Measurements from ENCODE around the gene CHAC2.
"Not testable (repeated sequence)": the region's sequence is repeated elsewhere in the genome, so short reads cannot be mapped to it uniquely, and the experiment has no call there.

The CHAC2 gene

DNA sequence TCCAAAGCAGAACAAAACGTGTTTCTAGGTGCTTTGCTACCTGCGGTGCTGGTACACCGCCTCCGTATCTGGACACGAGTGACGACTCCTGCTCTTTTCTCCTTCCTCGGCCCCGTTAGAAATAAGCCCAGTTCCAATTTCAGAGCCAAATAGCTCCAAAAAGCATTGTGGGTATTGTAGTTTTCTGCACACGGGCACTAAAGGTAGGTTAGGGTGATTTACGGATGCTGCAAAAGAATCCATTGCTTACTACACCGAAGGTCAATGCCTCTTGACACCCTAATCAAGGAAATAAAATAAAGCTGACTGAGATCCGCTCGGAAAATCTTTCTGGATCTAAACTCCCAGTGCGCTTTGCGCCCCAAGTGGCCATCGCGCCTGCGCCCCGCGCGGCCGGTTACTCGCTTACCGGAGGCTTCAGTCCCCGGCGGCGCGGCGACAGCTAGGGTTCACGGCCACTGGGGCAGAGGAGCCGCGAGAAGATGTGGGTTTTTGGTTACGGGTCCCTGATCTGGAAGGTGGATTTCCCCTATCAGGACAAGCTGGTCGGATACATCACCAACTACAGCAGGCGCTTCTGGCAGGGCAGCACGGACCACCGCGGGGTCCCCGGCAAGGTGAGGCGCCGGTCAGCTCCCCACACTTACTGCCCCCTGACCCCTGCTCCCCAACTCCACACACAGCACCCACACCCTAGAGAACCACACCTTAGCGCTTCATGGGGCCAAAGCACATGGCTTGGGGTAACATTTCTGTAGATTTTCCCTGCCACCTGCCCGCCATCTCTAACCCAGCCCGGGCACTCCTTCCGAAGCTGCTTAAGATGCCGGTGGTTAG is at the start of gene CHAC2:
Gene CHAC2 (plus strand): TSS at position 400 of the 837 bp plus-strand sequence. CDS start 83 bp downstream, at position 483.
- peak; percentile 66 to 83 (median 74) for DNase-seq (ENCODE audit: low read depth in 4 of 4, low spot score in 1 of 4)

DNA sequence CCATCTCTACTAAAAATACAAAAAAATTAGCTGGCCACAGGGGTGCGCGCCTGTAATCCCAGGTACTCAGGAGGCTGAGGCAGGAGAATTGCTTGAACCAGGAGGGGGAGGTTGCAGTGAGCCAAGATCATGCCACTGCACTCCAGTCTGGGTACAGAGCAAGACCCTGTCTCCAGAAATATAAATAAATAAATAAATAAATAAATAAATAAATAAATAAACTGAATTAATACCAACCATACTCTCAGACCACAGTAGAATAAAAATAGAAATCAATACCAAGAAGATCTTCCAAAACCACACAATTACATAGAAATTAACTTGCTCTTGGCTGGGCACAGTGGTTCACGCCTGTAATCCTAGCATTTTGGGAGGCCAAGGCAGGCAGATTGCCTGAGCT is 46.7 kb upstream of the CHAC2 start:
- not testable (repeated sequence) for DNase-seq (ENCODE audit: low read depth in 4 of 4, low spot score in 1 of 4)

DNA sequence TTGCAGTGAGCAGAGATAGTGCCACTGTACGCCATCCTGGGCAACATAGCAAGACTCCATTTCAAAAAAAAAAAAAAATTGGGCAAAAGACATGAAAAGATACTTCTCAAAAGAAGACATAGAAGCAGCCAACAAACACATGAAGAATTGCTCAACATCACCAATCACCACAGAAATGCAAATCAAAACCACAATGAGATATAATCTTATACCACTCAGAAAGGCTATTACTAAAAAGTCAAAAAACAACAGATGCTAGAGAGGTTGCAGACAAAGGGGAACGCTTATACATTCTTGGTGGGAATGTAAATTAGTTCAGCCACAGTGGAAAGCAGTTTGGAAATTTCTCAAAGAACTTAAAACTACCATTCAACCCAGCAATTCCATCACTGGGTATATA is 43.1 kb upstream of the CHAC2 start:
- no peak for DNase-seq (ENCODE audit: low read depth in 4 of 4, low spot score in 1 of 4)

DNA sequence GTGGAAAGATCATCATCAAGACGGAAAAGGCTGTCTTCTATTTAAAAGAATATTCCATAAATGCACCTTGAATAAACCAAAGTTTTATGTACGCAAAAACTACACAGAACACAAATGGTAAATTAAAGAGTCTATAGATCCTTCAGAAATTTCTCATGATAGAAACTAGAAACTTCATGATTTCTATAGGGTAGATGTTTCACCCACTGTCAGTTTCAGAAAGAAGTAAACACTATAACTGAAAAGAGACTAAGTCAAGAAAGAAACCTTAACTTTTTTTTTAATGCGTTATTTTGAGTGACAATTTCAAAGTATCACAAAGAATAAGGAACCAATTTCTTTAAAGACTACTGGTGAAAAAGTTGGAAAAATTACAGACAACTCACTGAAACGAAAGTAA is 41.9 kb upstream of the CHAC2 start:
- no peak for DNase-seq (ENCODE audit: low read depth in 4 of 4, low spot score in 1 of 4)

DNA sequence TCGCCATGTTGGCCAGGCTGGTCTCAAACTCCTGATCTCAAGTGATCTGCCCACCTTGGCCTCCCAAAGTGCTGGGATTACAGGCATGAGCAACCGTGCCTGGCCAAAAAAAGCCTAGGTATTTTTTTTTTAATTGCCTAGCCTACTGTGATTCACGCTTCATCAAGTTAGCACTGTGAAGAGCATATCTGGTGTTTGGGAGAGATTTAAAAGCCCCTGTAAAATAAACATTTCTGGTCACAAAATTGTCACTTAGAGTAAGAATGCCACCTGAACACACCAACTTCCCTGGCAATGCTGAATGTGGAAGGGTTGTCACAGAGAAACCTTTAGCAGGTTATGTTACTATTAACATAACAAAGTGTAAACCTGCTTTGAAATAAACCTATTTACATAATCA is 39.7 kb upstream of the CHAC2 start:
- DNase-seq (ENCODE audit: low read depth in 4 of 4, low spot score in 1 of 4), result no peak

DNA sequence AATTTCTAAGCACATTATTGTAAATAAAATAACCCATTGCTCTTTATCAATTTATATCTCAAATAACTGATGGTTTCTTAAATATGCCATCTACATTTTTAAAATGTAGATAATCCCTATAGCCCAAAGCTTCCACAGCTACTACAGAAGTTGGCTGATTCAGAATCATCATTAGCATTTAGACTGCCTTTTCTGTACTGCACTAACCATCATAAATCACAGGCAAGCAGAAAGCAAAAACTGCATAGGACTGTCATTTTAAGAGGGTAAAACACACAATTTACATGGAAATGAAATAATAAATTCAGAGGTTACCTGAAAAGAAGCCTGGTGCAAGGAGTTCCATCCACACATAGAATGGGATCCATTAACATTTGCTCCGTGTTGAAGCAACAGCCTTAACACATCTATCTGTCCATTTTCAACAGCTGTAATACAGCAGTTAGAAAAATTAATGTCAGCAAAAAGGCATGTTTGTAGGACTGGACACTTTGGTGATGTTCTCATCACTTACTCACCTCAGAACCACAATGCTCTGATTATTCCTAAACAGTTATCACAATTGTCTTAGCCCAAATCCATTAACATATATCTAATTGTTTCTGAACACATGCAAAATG is 38.4 kb upstream of the CHAC2 start:
- no peak for DNase-seq (ENCODE audit: low read depth in 4 of 4, low spot score in 1 of 4)

DNA sequence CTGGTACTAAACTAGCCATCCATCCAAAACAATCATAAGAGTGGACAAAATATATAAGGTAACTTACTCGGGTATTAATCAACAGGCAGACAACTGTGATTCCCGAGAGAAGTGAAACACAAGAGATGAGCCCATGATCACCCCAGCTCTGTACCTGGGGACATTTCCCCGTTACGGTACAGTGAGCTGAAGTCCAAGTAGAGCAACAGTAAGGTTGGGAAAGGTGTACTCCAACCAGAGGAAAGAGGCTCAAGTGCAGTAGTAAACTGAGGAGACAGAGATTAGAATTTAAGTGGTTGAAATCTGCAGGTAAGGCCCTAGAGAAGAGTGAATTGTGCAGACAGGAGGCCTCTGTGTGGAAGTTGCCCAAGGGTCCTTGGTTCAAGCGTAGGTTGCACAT is 30.5 kb upstream of the CHAC2 start:
- DNase-seq (ENCODE audit: low read depth in 4 of 4, low spot score in 1 of 4), result no peak

DNA sequence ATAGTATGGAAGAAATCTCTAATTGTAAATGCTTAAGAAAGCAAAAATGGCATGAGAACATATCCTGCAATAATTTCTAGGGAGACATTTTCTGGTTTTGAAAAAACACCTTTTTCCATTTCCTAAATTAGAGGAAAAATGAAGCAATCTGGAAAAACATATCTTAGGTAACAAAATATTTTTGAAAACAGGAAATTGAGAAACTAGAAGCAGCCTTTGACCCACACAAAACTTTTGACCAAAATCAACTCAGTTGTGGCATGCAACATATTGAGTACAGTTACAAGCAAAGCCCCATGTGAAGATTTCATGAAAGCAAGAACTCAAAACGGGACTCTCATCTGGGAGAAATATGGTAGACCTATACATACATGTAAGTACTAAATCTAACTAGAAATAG is 28.6 kb upstream of the CHAC2 start:
- DNase-seq (ENCODE audit: low read depth in 4 of 4, low spot score in 1 of 4), result no peak

DNA sequence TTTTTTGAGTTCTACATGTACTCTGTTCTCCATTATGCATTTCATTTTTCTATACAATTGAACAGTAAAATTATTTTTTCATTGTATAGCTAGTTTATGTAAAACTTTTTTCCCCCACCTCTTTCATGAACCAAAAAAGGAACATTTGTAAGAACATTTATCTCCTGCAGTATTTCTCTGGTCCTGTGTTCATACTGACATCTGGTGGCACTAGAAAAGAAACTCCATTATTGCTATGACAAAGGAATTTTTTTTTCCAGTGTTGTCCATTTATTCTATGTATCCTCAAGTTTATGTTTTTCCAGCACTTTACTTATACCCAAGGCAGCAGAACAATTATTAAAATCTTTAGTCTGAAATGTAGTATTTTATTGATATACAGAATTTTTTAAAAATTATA is 27.4 kb upstream of the CHAC2 start:
- DNase-seq (ENCODE audit: low read depth in 4 of 4, low spot score in 1 of 4), result no peak

DNA sequence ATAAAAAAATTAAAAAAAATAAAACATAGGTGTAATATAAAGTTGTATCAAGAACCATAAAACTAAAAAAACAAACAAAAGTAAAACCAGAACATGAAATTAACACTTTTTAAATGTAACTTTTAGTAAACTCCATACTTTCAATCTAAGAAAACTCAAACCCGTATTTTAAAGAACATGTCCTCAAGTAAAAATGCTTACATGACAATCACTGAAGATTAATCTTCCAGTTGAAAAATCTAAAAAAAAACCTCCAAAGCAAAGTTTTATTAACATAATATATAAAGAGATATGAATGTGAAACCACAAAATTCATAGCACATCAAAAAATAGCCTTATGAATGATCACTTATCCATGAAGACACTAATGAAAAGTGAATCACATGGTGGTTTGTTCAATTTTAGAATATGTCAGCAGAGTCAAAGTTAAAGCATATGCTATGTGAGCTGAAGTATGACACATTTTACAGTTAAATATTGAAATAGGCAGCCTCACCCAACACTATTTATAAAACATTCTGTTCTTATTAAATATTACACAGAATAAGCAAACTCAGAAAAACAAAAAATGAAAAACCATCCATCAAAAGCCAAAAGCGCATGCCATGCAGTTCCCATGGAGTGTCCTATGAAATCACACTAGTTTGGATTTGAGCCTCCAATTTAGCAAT is 23.1 kb upstream of the CHAC2 start:
- DNase-seq (ENCODE audit: low read depth in 4 of 4, low spot score in 1 of 4), result no peak

DNA sequence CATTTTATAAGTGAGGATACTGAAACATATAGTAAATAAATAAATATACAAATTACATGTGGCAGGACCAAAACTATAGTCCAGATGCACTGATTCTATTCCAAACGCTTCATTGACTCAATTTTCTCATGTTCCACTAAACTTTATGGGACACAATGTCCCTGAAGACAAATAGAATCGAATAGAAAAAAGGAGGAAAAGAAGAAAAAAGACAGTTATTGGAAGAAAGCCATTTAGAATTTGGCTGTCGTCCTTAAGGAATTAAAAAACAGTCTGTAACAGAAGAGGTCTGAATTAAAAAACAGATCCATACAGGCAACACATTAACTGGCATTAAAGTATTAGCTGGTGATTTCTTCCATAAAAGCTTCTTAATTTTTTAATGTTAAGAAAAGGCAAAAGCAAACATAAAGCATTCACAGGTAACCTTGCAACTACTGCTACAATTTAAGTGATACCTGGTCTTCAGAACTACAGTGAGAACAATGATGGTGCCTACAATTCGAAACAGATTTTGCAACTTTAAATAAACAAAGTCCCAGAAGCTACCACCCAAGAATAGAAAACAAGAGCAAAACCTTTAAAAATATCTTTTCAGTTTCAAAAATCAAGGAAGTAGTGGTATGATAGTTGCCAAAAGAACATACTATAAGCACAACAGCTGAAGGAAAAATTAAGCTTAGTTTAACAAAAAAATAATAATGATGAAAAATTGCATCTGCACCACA is 17.4 kb upstream of the CHAC2 start:
- no peak for DNase-seq (ENCODE audit: low read depth in 4 of 4, low spot score in 1 of 4)

DNA sequence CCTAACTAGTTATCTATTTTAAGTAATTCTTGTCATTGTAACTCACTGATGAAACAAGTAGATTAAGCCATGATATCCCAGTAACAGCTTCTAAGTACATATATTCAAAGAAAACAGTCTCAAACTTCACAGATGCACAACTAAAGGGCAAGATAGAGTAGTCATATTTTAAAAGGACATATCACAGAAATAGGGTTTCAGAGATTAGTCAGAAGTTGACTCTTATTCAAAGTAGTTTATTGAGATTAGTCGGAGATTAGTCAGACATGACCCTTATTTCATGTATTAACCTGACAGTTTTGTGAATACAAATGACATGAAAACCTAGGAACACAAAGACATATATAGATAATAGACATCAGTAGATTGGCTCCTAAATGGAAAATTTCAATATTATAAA is 15.9 kb upstream of the CHAC2 start:
- DNase-seq (ENCODE audit: low read depth in 4 of 4, low spot score in 1 of 4), result no peak

DNA sequence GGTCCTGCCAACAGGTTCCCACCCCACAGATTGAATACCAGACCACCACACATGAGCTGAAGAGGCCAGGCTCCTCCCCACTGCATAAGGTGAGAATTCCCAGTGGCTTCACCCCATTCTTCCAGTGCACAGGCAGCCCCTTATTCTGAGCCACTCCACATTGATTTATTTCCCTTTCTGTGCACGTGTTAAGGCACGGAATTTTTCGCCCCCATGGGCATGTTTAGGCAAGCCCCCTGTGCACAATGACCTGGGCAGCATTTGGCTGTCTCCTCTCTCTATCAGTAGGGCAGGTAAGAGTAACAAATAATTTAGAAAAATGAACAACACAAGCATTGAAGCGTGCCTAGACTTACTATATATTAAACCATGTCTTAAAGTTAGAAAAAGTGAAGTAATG is 15.2 kb upstream of the CHAC2 start:
- no peak for DNase-seq (ENCODE audit: low read depth in 4 of 4, low spot score in 1 of 4)

DNA sequence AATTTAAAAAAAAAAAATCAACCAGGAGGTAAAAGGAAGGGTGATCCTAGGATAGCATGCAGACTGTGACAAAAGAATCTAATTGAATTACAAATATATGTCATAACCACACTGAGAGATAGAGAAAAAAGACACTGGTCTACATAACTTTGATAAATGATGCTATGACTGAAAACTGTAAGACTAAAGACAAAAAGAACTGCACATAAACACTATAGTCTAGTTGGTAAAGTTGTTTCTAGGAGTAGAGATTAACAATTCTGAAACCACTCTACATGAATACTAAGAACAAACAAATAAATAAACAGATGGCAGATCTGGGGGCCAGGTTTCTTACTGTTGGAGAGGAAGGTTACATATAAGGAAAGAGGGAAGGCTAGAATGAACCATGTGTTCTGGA is 14.6 kb upstream of the CHAC2 start:
- DNase-seq (ENCODE audit: low read depth in 4 of 4, low spot score in 1 of 4), result no peak

DNA sequence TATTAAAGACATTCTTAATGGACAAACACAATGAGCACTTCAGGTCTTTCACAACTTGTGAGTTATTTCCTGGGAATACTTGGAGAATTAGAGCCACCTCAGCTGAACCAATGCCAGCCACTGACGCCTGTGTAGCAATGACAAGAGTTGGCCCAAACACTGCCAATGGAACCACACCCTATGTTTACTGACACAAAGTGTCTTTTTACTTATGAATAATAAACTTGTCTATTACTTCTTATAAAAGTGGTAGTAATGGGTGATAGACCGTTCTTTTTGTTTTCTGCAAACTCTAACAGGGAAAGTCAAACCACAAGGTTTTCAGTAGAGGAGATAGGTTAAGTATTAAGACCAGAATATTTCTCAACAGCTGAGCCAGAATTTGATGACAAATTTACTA is 12.5 kb upstream of the CHAC2 start:
- DNase-seq (ENCODE audit: low read depth in 4 of 4, low spot score in 1 of 4), result no peak

DNA sequence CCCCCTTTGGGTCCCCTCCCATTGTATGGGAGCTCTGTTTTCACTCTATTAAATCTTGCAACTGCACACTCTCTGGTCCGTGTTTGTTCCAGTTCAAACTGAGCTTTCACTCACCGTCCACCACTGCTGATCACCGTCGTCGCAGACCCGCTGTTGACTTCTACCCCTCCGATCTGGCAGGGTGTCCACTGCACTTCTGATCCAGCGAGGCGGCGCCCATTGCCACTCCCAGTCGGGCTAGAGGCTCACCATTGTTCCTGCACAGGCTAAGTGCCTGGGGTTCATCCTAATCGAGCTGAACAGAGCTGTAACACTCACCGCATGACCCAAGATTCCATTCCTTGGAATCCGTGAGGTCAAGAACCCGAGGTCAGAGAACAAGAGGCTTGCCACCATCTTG is 11.0 kb upstream of the CHAC2 start:
- no peak for DNase-seq (ENCODE audit: low read depth in 4 of 4, low spot score in 1 of 4)

DNA sequence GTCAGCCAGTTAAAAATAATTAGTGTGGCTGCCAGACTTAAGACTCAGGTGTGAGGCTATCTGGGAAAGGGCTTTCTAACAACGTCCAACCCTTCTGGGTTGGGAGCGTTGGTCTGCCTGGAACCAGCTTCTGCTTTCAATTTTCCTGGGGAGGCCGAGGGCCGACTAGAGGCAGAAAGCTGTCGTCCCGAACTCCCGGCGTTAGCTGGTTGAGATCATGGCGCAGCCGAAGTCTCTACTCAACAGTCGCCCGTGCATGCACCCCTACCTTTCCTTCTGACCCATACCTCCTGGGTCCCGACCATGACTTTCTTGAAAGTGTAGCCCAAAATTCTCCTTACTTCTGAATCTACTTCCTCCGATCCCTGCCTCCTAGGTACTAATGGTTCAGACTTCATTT is 10.4 kb upstream of the CHAC2 start:
- DNase-seq (ENCODE audit: low read depth in 4 of 4, low spot score in 1 of 4), result not testable (repeated sequence)

DNA sequence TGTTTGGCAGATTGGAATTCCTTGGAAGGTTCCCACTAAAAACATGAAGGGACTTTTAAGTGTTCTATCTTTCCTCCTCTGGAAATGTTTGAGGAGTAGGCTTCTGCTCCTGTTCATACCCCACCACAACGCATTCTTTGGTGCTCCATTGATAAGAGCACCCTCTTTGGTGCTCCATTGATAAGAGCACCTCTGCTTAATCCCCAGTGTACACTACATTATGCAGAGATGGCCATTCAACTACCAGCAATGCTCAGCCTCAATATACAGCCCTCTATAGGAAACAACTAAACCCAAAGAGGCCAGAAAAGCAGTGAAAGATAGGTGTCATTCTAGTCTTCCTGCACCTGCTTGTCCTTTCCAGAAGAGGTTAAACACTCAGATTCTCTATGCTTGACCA is 1.8 kb upstream of the CHAC2 start:
- no peak for DNase-seq (ENCODE audit: low read depth in 4 of 4, low spot score in 1 of 4)

DNA sequence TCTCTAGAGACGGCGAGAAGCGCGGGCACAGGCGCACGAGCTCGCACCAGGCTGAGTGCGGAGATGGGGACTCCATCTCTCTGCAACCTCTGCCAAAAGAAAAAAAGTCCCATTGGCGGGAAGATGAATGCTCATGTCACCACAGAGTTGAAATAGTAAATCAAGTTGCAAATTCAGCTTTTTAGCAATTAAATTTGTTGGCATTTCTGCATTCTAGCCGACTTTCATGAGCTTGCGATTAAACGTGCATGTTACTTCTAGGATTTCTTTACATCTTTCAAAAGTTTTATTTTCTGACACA is 588 bp downstream of the CHAC2 start:
- DNase-seq (ENCODE audit: low read depth in 4 of 4, low spot score in 1 of 4), result no peak

DNA sequence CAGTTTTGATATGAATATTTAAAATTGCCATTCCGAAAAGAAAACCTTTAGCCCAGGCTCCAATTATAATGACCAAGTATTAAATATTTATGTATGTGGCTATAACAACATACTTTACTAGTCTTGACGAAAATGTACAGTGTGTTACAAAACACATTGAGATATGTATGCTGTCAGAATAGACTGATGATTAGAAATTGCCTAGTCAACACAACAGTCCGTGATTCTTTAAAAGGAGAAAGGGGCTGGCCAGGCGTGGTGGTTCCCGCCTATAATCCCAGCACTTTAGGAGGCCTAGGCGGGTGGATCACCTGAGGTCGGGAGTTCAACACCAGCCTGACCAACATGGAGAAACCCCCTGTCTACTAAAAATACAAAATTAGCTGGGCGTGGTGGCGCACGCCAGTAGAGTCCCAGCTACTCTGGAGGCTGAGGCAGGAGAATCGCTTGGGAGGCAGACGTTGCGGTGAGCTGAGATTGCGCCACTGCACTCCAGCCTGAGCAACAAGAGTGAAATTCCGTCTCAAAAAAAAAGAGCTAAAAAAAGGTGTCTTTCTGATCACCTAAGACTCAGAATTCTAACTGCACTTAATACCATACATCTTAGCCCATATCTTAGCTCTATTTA is 1.8 kb downstream of the CHAC2 start:
- DNase-seq (ENCODE audit: low read depth in 4 of 4, low spot score in 1 of 4), result no peak

DNA sequence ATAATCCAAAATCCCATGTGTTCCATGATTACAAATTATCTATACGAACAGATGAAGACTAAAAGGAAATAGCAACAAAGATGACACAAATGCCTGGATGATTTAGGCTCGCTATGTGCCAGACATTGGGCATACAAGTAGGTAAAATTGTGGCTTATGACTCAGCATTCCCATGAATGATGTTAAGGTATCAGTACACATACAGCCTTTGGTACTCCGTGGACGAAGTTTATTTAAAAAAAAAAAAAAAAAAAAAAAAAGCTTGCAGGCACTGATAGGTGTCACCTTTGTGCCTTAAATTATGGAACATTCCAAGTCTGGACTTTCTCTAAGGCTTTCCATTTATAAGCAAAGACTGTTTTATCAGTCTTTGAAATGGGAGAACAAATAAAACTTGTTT is 2.7 kb downstream of the CHAC2 start:
- no peak for DNase-seq (ENCODE audit: low read depth in 4 of 4, low spot score in 1 of 4)
